ENCODE measurements around the gene MRPS17. TPM values are rescaled to one million over a fixed set of nuclear protein-coding genes. Genes with fewer than 3 reads are reported as not detected.

The MRPS17 gene
- total and polyA plus RNA-seq, 2 of the 4 experiments (the other 2 are of a cell fraction) = 9.9 to 15.2 TPM

DNA sequence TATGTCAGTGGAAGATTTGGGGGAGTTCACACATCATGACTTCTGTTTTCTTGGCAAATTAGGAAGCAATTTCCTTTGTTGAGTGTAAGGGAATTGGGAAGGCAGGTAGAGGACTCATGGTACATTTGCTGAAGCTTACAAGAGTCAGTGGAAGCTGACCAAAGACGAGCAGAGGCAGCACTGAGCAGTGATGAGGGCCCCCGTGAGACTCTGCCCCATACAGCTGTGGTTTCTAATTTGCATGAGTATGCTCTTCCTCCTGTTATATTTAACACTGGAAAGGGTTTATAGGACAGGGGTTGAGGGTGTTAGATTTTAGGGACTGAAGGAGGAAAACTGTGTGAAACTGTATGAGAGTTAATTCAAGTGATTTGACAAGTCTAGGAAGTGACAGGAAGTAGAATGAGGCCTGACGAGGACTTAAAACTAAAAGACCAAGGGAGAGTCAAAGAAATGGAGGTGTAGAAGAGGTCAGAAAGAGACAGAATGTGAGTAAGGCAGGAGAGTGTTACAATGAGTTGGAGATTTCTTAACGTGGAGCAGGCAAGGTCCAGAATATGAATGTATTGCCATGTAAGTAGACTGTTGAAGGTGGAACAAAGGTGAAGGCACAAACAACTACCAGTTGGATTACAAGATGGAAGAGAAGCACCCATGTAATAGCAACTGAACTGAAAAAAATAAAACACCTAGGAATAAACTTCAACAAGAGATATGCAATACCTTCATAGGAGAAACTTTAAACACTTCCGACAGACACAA lies 23.5 kb upstream of the MRPS17 start:
- Histone ChIP-seq H3K27me3 (ENCODE audit: control insufficient read depth, insufficient read depth, low read length) (no peaks in the 10 kb centered on the region), H3K23ac (ENCODE audit: low read depth, low read length) (no peak overlapping the region), H3K4ac (ENCODE audit: low read depth, low read length) (no peak overlapping the region), H2AK5ac (ENCODE audit: low read depth, low read length) (no peak overlapping the region), H3K36me3 (ENCODE audit: control insufficient read depth, insufficient read depth, low read length) (0 out of 2 replicates have a peak, but pooled peaks cover 1% of the 10 kb centered on the region), H4K20me1 (ENCODE audit: insufficient read depth, low read length) (no peaks in the 10 kb centered on the region), H3K14ac (replicated peaks; ENCODE audit: low read depth, low read length) (no peak overlapping the region), H2BK15ac (ENCODE audit: low read depth, low read length) (no peak overlapping the region), H3K18ac (ENCODE audit: low read depth, low read length) (no peak overlapping the region), H3K56ac (ENCODE audit: extremely low read depth, insufficient read depth, low read length) (no peak overlapping the region), H3K4me1 (ENCODE audit: control insufficient read depth, insufficient read depth, low read length) (no peaks in the 10 kb centered on the region), H2BK20ac (ENCODE audit: low read depth, low read length) (no peak overlapping the region), H3K9ac (ENCODE audit: low read depth, low read length) (no peak overlapping the region), H3K9me3 (ENCODE audit: control insufficient read depth, insufficient read depth, low read length) (no peaks in the 10 kb centered on the region; the same call in 1 of the 2 replicates), H4K5ac (ENCODE audit: low read depth, low read length) (no peak overlapping the region), H4K8ac (ENCODE audit: low read depth in 2 of 2, low read length in 2 of 2) (no peak overlapping the region), H3K9me1 (ENCODE audit: insufficient read depth, low read length) (no peaks in the 10 kb centered on the region), H3K79me1 (ENCODE audit: low read depth in 1 of 2, low read length in 2 of 2) (no peaks in the 10 kb centered on the region), H2BK120ac (ENCODE audit: low read depth, low read length) (no peak overlapping the region), H2AFZ (replicated peaks; ENCODE audit: low read length, poor library complexity) (no peak overlapping the region), H3K27ac (ENCODE audit: insufficient read depth, low read length) (no peak overlapping the region), H3K4me3 (ENCODE audit: insufficient read depth, low read depth, low read length) (no peak overlapping the region), H2BK5ac (ENCODE audit: low read depth, low read length, poor library complexity, severe bottlenecking) (no peak overlapping the region), H4K91ac (ENCODE audit: insufficient read depth, low read depth, low read length) (no peak overlapping the region), H3K4me2 (ENCODE audit: low read depth, low read length) (no peak overlapping the region), H2AK9ac (replicated peaks; ENCODE audit: low read depth, low read length, poor library complexity) (no peak overlapping the region)
- BruUV-seq (replicated peaks) = no TSS peak
- no CpG with 5 or more reads among the region's 5 CpGs for WGBS, 2 experiments (ENCODE audit: extremely low coverage in 2 of 2, insufficient read length in 1 of 2)
- intact Hi-C loops (cut with micrococcal nuclease) (no loop called here), dilution Hi-C loops (cut with HindIII; ENCODE audit: low sequenced_read_pairs, unreplicated experiment) (no loop called here), in situ Hi-C loops (cut with MboI; ENCODE audit: low sequenced_read_pairs) (no loop called here)
- TF ChIP-seq CHD1 (IDR thresholded peaks at IDR 0.05; ENCODE audit: low read depth, low read length) (no peak), FOS (IDR thresholded peaks at IDR 0.05; ENCODE audit: low read depth, low read length) (no peak), MXI1 (IDR thresholded peaks at IDR 0.05; ENCODE audit: borderline replicate concordance, low read depth, low read length) (no peak), NFE2L2 (IDR thresholded peaks at IDR 0.05; ENCODE audit: low read depth, low read length) (no peak), CEBPB (IDR thresholded peaks at IDR 0.05; ENCODE audit: low read depth, low read length) (no peak), RAD21 (IDR thresholded peaks at IDR 0.05; ENCODE audit: low read length) (no peak), RCOR1 (IDR thresholded peaks at IDR 0.05; ENCODE audit: insufficient replicate concordance, low read length) (no peak), BHLHE40 (IDR thresholded peaks at IDR 0.05; ENCODE audit: low read depth, low read length) (no peak), MAZ (IDR thresholded peaks at IDR 0.05; ENCODE audit: borderline replicate concordance, low read depth, low read length) (no peak), SMC3 (IDR thresholded peaks at IDR 0.05; ENCODE audit: low read depth, low read length) (no peak), RFX5 (IDR thresholded peaks at IDR 0.05; ENCODE audit: low read depth, low read length) (no peak), POLR2A (IDR thresholded peaks at IDR 0.05; ENCODE audit: low read depth, low read length) (no peak), CTCF (conservative IDR thresholded peaks at IDR 0.05; ENCODE audit: low read depth, low read length) (no peak), MAFK (IDR thresholded peaks at IDR 0.05; ENCODE audit: low read depth, low read length) (no peak)
- TF ChIP-seq, protein P1, sequence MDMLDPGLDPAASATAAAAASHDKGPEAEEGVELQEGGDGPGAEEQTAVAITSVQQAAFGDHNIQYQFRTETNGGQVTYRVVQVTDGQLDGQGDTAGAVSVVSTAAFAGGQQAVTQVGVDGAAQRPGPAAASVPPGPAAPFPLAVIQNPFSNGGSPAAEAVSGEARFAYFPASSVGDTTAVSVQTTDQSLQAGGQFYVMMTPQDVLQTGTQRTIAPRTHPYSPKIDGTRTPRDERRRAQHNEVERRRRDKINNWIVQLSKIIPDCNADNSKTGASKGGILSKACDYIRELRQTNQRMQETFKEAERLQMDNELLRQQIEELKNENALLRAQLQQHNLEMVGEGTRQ (IDR thresholded peaks at IDR 0.05; ENCODE audit: low read depth, low read length) = no peak
- TF ChIP-seq, protein P2, sequence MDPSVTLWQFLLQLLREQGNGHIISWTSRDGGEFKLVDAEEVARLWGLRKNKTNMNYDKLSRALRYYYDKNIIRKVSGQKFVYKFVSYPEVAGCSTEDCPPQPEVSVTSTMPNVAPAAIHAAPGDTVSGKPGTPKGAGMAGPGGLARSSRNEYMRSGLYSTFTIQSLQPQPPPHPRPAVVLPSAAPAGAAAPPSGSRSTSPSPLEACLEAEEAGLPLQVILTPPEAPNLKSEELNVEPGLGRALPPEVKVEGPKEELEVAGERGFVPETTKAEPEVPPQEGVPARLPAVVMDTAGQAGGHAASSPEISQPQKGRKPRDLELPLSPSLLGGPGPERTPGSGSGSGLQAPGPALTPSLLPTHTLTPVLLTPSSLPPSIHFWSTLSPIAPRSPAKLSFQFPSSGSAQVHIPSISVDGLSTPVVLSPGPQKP (IDR thresholded peaks at IDR 0.05; ENCODE audit: borderline replicate concordance, low read depth, low read length) = no peak
- no peak for DNase-seq
- POLR2A ChIA-PET (ENCODE audit: unreplicated experiment) = no interaction called here
- CTCF ChIA-PET = no interaction called here
- no peak for ATAC-seq (ENCODE audit: low read depth)
